Fibroblast of mammary gland (primary cell): ENCODE data around the gene FREM1.
A peak's percentile ranks its signal among the peaks of the same experiment; 100 is the strongest.

Experiments
- DNase-seq: peaks from one replicate; pipeline ENCODE4 v3.0.0-alpha.2; 2010; ENCODE audit warnings: low read depth
- H3K4me3 ChIP-seq: 2 replicates; pipeline ENCODE4 v1.5.1; 2011; ENCODE audit warnings: low read depth, mild to moderate bottlenecking, low read length, moderate library complexity; ENCODE audit not compliant: control insufficient read depth
- CTCF ChIP-seq: conservative IDR thresholded peaks from 2 replicates; pipeline ENCODE4 v1.5.1; 2011; ENCODE audit warnings: low read depth, low read length, inconsistent platforms; ENCODE audit not compliant: control insufficient read depth, insufficient read depth

FREM1 gene

DNA sequence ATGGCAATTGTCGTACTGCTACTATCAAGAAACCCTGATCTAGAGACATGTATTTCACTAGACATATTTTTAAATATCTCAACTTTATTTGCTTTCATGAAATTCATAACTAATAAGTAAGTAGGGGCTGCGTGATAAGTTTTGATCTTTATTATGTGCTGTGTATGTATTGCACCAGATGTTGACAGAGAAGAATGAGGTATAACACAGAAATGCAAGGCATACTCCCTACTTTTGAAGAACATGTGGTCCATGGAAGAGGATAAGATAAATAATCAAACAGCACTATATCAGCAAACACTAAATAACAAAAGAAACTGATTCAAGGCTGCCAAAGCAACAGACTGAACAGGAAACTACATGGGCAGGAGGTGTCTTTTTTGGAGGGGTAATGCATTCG, 60.9 kb downstream of the FREM1 start:
- no peak for TF ChIP-seq CTCF
- no peak overlapping the region for H3K4me3 ChIP-seq
- no peak for DNase-seq

- peak; percentile 43 for DNase-seq
- no peak overlapping the region for H3K4me3 ChIP-seq
- TF ChIP-seq CTCF, result peak; percentile 75
These were observed 63.3 kb downstream of the FREM1 start for GRCh38 chr9:14846871-14847311.

DNA sequence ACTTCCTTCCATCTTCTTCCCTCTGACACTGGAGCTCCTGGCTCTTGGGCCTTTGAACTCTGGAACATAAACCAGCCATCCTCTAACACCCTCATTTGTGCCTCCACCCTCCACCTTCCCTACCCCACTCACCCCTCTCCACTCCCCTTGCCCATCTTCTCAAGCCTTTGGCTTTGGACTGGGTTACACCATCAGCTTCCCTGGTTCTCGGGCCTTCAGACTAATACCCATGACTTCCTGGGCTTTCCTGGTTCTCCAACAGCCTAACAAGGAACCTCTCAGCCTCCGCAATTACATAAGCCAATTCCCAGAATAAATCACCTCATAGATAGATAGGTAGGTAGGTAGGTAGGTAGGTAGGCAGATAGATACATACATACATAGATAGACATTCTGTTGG, 67.1 kb downstream of the FREM1 start:
- H3K4me3 ChIP-seq, result no peak overlapping the region
- no peak for TF ChIP-seq CTCF
- DNase-seq, result no peak

- no peak for TF ChIP-seq CTCF
- no peak for DNase-seq
These were observed 68.0 kb downstream of the FREM1 start for GRCh38 chr9:14842269-14842668.

DNA sequence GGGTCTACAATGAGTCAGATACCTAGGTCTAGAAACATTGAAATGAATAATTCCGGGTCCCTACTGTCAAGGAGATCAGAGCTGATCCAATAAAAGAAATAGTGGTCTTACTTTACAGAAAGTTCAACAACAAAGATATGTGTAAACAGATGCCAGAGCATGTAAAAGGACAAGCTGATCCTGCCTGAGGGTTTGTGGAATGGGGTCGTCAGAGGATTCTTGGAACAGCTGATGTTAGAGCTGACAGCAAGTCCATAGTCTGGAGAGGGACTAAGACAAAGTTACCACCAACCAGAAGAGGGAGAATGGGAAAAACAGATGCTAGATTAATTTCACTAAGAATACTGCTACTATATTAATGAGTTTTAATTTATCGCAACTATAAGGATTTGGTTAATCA, 71.5 kb downstream of the FREM1 start:
- DNase-seq, result no peak
- H3K4me3 ChIP-seq, result no peak overlapping the region
- TF ChIP-seq CTCF, result no peak

More at GRCh38 chr9:14842269-14842668, 68.0 kb downstream of the FREM1 start:
- no peak overlapping the region for H3K4me3 ChIP-seq

DNA sequence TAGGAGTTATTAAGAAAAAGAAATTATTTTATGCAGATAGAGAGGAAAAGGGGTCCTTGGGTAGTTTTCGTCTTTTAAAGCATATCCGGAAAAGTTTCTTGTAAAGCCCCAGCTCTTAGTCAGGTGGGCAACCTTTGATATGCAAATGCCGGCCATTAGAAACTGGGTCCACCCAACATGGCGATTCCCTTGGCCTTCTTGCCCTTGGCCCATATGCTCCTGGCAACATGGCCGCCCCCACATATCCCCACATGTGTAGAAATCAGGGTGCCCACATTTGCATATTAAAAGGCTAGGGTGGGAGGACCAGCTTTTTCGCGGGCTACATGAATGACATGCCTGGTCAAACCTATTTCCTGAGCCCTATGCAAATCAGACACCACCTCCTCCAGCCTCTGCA, 73.3 kb downstream of the FREM1 start:
- no peak overlapping the region for H3K4me3 ChIP-seq
- no peak for TF ChIP-seq CTCF
- no peak for DNase-seq

DNA sequence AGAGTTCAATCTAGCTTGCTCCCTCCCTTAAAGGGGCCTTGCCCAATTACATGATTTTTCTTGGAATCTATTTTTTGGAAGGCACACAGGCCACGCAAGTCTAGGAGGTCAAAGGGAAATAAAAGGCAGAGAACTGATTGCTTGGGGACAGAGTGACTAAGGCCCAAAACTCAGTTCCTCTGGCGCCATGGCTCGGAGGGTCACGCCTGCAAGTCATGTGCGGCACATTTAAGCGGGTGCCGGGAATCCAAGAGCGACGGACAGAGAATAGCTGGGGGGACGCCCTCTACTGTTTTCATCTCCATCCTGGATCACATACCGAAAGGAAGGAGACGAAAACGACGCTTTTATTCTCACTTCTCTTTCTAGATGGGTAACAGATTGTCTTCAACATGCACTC, 78.6 kb downstream of the FREM1 start:
- no peak overlapping the region for H3K4me3 ChIP-seq
- no peak for TF ChIP-seq CTCF
- no peak for DNase-seq
